KMS-11 (cell line): Measurements from ENCODE around the gene ARL4D.

Experiments used
- H2AFZ ChIP-seq: fragments of 200-600 bp; sonication (generic); 2 replicates; pipeline ENCODE4 v1.6.1; 2016; ENCODE audit warnings: antibody characterized with exemption, mixed run types, low read depth
- H3K27ac ChIP-seq: fragments of 200-600 bp; sonication (generic); 2 replicates; pipeline ENCODE4 v1.6.1; 2016; ENCODE audit warnings: mild to moderate bottlenecking, mixed run types
- H3K27me3 ChIP-seq: fragments of 200-600 bp; sonication (generic); 2 replicates; pipeline ENCODE4 v1.6.1; 2017; ENCODE audit warnings: mild to moderate bottlenecking, low read depth, mixed run types, moderate library complexity; ENCODE audit not compliant: insufficient read depth
- H3K36me3 ChIP-seq: fragments of 200-600 bp; sonication (generic); 2 replicates; pipeline ENCODE4 v1.6.1; 2017; ENCODE audit warnings: mild to moderate bottlenecking, mixed run types; ENCODE audit not compliant: insufficient read depth
- H3K4me1 ChIP-seq: fragments of 200-600 bp; sonication (generic); 2 replicates; pipeline ENCODE4 v1.6.1; 2016; ENCODE audit warnings: mild to moderate bottlenecking, low read depth, mixed run types; ENCODE audit not compliant: poor library complexity, severe bottlenecking
- H3K4me2 ChIP-seq: fragments of 200-600 bp; sonication (generic); 2 replicates; pipeline ENCODE4 v1.7.0; 2016; ENCODE audit warnings: mild to moderate bottlenecking, mixed run types
- H3K4me3 ChIP-seq: fragments of 200-600 bp; sonication (generic); IDR thresholded peaks from 2 replicates; pipeline ENCODE4 v1.6.1; 2017; ENCODE audit warnings: low read depth, low read length, mixed read lengths; ENCODE audit not compliant: insufficient read depth
- H3K79me2 ChIP-seq: fragments of 200-600 bp; sonication (generic); 2 replicates; pipeline ENCODE4 v1.6.1; 2016; ENCODE audit warnings: low read depth, mixed run types; ENCODE audit not compliant: insufficient read depth
- H3K9ac ChIP-seq: fragments of 200-600 bp; sonication (generic); 2 replicates; pipeline ENCODE4 v1.6.1; 2016; ENCODE audit warnings: mild to moderate bottlenecking, mixed run types
- H4K20me1 ChIP-seq: fragments of 200-600 bp; sonication (generic); 2 replicates; pipeline ENCODE4 v1.6.1; 2016; ENCODE audit warnings: mild to moderate bottlenecking, mixed run types; ENCODE audit not compliant: insufficient read depth
- CTCF ChIP-seq: fragments of 200-600 bp; sonication (generic); conservative IDR thresholded peaks from 2 replicates; pipeline ENCODE4 v1.6.1; 2017; ENCODE audit warnings: low read depth, mild to moderate bottlenecking, antibody characterized with exemption, low read length, moderate library complexity, mixed read lengths

ARL4D gene

GRCh38 chr17:43377056-43377810 lies 21.6 kb upstream of the ARL4D start:
- Histone ChIP-seq H3K27ac (no peak overlapping the region), H4K20me1 (no peaks in the 10 kb centered on the region), H3K4me3 (no peak overlapping the region), H3K79me2 (no peaks in the 10 kb centered on the region), H3K36me3 (no peaks in the 10 kb centered on the region), H3K9ac (no peak overlapping the region), H3K4me2 (no peak overlapping the region), H3K27me3 (no peaks in the 10 kb centered on the region), H3K4me1 (peaks cover 11% of the 10 kb centered on the region), H2AFZ (no peak overlapping the region)
- TF ChIP-seq CTCF, result no peak

GRCh38 chr17:43378766-43379165 lies 20.0 kb upstream of the ARL4D start:
- H3K4me3 ChIP-seq, result no peak overlapping the region
- H3K27ac ChIP-seq, result no peak overlapping the region
- H3K27me3 ChIP-seq, result no peaks in the 10 kb centered on the region
- no peak overlapping the region for H3K9ac ChIP-seq
- no peaks in the 10 kb centered on the region for H3K4me1 ChIP-seq
- H3K4me2 ChIP-seq, result no peak overlapping the region
- H4K20me1 ChIP-seq, result no peaks in the 10 kb centered on the region
- no peaks in the 10 kb centered on the region for H3K79me2 ChIP-seq
- TF ChIP-seq CTCF, result no peak
- H2AFZ ChIP-seq, result no peak overlapping the region
- H3K36me3 ChIP-seq, result no peaks in the 10 kb centered on the region

GRCh38 chr17:43380307-43380706 lies 18.5 kb upstream of the ARL4D start:
- no peaks in the 10 kb centered on the region for H3K27me3 ChIP-seq
- no peaks in the 10 kb centered on the region for H3K79me2 ChIP-seq
- H3K4me1 ChIP-seq, result no peaks in the 10 kb centered on the region

GRCh38 chr17:43381204-43381603 lies 17.6 kb upstream of the ARL4D start:
- Histone ChIP-seq H3K4me3 (no peak overlapping the region), H3K4me1 (no peaks in the 10 kb centered on the region), H3K36me3 (no peaks in the 10 kb centered on the region), H4K20me1 (no peaks in the 10 kb centered on the region), H3K9ac (no peak overlapping the region), H3K4me2 (no peak overlapping the region), H2AFZ (no peak overlapping the region), H3K79me2 (no peaks in the 10 kb centered on the region), H3K27me3 (no peaks in the 10 kb centered on the region), H3K27ac (no peak overlapping the region)
- TF ChIP-seq CTCF, result no peak

More at GRCh38 chr17:43380307-43380706, 18.5 kb upstream of the ARL4D start:
- H3K9ac ChIP-seq, result no peak overlapping the region
- no peaks in the 10 kb centered on the region for H4K20me1 ChIP-seq
- no peak overlapping the region for H3K4me3 ChIP-seq
- H3K4me2 ChIP-seq, result no peak overlapping the region
- no peak overlapping the region for H2AFZ ChIP-seq
- H3K36me3 ChIP-seq, result no peaks in the 10 kb centered on the region
- TF ChIP-seq CTCF, result no peak
- H3K27ac ChIP-seq, result no peak overlapping the region
